Mucosa of gallbladder (tissue), 1 donor: ENCODE data around the gene NIP7. TPM values are rescaled to one million over a fixed set of nuclear protein-coding genes. Genes with fewer than 3 reads are reported as not detected.
"Not testable (repeated sequence)": the region's sequence is repeated elsewhere in the genome, so short reads cannot be mapped to it uniquely, and the experiment has no call there.

Source experiments
- DNase-seq: peaks from one replicate; pipeline ENCODE4 v3.0.0-alpha.2; 2020; ENCODE audit warnings: low spot score
- total RNA-seq: library from RNA; stranded (reverse); gene quantifications from one replicate; pipeline ENCODE4 v1.2.1, GENCODE V29; 2021
- donor health status: DM: no; HTN: no; CAD: no.

Gene NIP7
- 14.7 TPM for total RNA-seq

GRCh38 chr16:69339289-69340094 lies at the start of gene NIP7, which contains the start of gene COG8:
NIP7 (plus strand) TSS chr16:69339772; CDS start chr16:69339830, 58 bp downstream.
COG8 (minus strand) TSS chr16:69339564; CDS start chr16:69339552, 12 bp downstream.
- DNase-seq: peak; percentile 97

GRCh38 chr16:69291657-69292056 lies 47.9 kb upstream of the NIP7 start:
- not testable (repeated sequence) for DNase-seq

GRCh38 chr16:69293401-69293800 lies 46.2 kb upstream of the NIP7 start:
- DNase-seq: no peak

GRCh38 chr16:69294051-69294450 lies 45.5 kb upstream of the NIP7 start:
- no peak for DNase-seq

- not testable (repeated sequence) for DNase-seq
These were observed 42.8 kb upstream of the NIP7 start for GRCh38 chr16:69296771-69297170.

- DNase-seq: no peak
These were observed 41.3 kb upstream of the NIP7 start for GRCh38 chr16:69298261-69298660.

- DNase-seq: no peak
These were observed 38.4 kb upstream of the NIP7 start for GRCh38 chr16:69301187-69301586.

- DNase-seq: no peak
These were observed 37.7 kb upstream of the NIP7 start for GRCh38 chr16:69301861-69302260.

GRCh38 chr16:69302301-69302700 lies 37.3 kb upstream of the NIP7 start:
- no peak for DNase-seq

- DNase-seq: no peak
These were observed 33.5 kb upstream of the NIP7 start for GRCh38 chr16:69306031-69306430.

GRCh38 chr16:69307091-69307490 lies 32.5 kb upstream of the NIP7 start:
- no peak for DNase-seq

- DNase-seq: no peak
These were observed 31.7 kb upstream of the NIP7 start for GRCh38 chr16:69307856-69308255.

- no peak for DNase-seq
These were observed 30.3 kb upstream of the NIP7 start for GRCh38 chr16:69309316-69309715.

- peak; percentile 96 for DNase-seq
These were observed 28.7 kb upstream of the NIP7 start, which contains the start of gene VPS4A for GRCh38 chr16:69310653-69311532. VPS4A (plus strand) TSS chr16:69311350; CDS start chr16:69311512, 162 bp downstream.

- DNase-seq: no peak
These were observed 27.8 kb upstream of the NIP7 start for GRCh38 chr16:69311533-69312387.

GRCh38 chr16:69313469-69313868 lies 26.1 kb upstream of the NIP7 start:
- DNase-seq: no peak

GRCh38 chr16:69314534-69314933 lies 25.0 kb upstream of the NIP7 start:
- no peak for DNase-seq

GRCh38 chr16:69315486-69316311 lies 23.9 kb upstream of the NIP7 start:
- DNase-seq: no peak

GRCh38 chr16:69316595-69317034 lies 23.0 kb upstream of the NIP7 start:
- DNase-seq: no peak

GRCh38 chr16:69318177-69318910 lies 21.2 kb upstream of the NIP7 start:
- no peak for DNase-seq
